Right atrium auricular region (tissue), 2 donors: ENCODE results near the gene PGM3. TPM values are rescaled to one million over a fixed set of nuclear protein-coding genes. Genes with fewer than 3 reads are reported as not detected.

Source experiments
- DNase-seq: peaks from one replicate; pipeline ENCODE4 v3.0.0-alpha.2; 2019; ENCODE audit warnings: low spot score
- H3K27ac ChIP-seq, 2 donors: fragments of 200-600 bp; sonication (generic); 1 replicate in 1 of 2; 2 replicates in 1 of 2; pipeline ENCODE4 v1.5.1; 2016 to 2019
- H3K27me3 ChIP-seq, 2 donors: fragments of 200-600 bp; sonication (generic); one replicate each; pipeline versions ENCODE4 v1.5.1 to v1.6.0; 2017 to 2019
- H3K36me3 ChIP-seq: fragments of 200-600 bp; sonication (generic); one replicate; pipeline ENCODE4 v1.5.1; 2016
- H3K4me1 ChIP-seq, 2 donors: fragments of 200-600 bp; sonication (generic); one replicate each; pipeline versions ENCODE4 v1.5.1 to v1.6.0; 2017 to 2019
- H3K4me3 ChIP-seq, 2 donors: fragments of 200-600 bp; sonication (generic); 1 replicate in 1 of 2; 2 replicates in 1 of 2; pipeline ENCODE4 v1.5.1; 2017 to 2019; ENCODE audit warnings: mild to moderate bottlenecking in 1 of 2, moderate library complexity in 1 of 2
- H3K9me3 ChIP-seq, 2 donors: fragments of 200-600 bp; sonication (generic); one replicate each; pipeline ENCODE4 v1.5.1; 2019
- total RNA-seq, 2 donors: library from RNA; depleted of rRNA; stranded (reverse); fragments of >200 nt; gene quantifications; one replicate each; pipeline ENCODE4 v1.1.0, GENCODE V29; 2016
- TF ChIP-seq, protein P1 (sequence below), 2 donors: fragments of 200-600 bp; sonication (generic); IDR thresholded peaks; one replicate each; pipeline ENCODE4 v1.5.1; 2019; ENCODE audit warnings: antibody characterized with exemption in 2 of 2

Gene PGM3
- total RNA-seq, 2 donors from 2014 or later, result 7.3 to 12.7 TPM

DNA sequence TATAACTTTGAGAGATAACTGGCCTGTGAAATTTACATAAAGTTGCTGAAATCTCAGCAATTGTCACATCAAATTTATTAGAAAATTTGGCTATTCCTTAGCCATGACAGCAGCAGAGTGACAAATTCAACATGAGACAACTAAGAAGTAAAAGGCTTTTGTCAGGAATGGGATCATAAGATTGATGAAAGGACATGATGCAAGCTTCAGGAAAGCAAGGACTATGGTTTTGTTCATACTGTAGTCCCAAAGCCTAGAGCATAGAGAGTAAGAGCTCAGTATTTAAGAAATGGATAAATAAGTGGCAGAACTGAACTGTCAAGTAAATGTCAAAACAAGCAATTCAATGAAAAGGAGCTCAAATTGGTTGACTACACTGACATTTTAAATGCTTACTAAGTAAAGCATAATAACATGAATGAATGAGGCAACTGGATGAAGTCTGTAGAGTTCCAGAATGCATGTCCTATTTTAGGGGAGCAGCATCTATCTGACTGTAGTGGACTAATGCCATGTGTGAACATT, 12.6 kb downstream of the PGM3 start:
- no peak overlapping the region for H3K27ac ChIP-seq
- H3K4me3 ChIP-seq, result no peak overlapping the region
- peaks cover 32% of the 10 kb centered on the region for H3K36me3 ChIP-seq
- H3K4me1 ChIP-seq, result peaks cover 0 to 17% of the 10 kb centered on the region in 2 donors
- H3K27me3 ChIP-seq, result no peaks in the 10 kb centered on the region
- no peaks in the 10 kb centered on the region for H3K9me3 ChIP-seq
- TF ChIP-seq, protein P1, sequence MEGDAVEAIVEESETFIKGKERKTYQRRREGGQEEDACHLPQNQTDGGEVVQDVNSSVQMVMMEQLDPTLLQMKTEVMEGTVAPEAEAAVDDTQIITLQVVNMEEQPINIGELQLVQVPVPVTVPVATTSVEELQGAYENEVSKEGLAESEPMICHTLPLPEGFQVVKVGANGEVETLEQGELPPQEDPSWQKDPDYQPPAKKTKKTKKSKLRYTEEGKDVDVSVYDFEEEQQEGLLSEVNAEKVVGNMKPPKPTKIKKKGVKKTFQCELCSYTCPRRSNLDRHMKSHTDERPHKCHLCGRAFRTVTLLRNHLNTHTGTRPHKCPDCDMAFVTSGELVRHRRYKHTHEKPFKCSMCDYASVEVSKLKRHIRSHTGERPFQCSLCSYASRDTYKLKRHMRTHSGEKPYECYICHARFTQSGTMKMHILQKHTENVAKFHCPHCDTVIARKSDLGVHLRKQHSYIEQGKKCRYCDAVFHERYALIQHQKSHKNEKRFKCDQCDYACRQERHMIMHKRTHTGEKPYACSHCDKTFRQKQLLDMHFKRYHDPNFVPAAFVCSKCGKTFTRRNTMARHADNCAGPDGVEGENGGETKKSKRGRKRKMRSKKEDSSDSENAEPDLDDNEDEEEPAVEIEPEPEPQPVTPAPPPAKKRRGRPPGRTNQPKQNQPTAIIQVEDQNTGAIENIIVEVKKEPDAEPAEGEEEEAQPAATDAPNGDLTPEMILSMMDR (IDR thresholded peaks at IDR 0.05), result no peak
- DNase-seq, result no peak

DNA sequence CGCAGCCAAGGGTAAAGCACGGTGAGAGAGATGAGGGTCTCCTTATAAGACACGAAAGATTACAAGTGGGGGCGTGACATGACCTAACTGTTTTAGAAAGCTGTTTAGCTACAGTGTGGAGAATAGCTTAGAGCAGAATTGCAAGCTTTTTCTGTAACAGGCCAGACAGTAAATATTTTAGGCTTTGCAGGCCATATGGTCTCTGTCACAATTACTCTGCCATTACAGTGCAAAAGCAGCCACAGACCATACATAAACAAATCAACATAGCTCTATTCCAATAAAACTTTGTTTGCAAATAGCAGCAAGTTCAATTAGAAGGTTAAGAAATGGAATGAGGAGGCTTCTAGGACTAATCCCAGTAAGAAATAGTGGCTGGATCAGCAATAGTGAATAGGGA, 16.8 kb downstream of the PGM3 start:
- no peak for DNase-seq
- Histone ChIP-seq H3K9me3 (no peaks in the 10 kb centered on the region), H3K27ac (no peak overlapping the region), H3K4me3 (no peak overlapping the region), H3K4me1 (no peaks in the 10 kb centered on the region), H3K36me3 (peaks cover 49% of the 10 kb centered on the region), H3K27me3 (no peaks in the 10 kb centered on the region)
- TF ChIP-seq, protein P1 (IDR thresholded peaks at IDR 0.05), result no peak

- DNase-seq, result no peak
- Histone ChIP-seq H3K27ac (no peak overlapping the region), H3K4me1 (no peaks in the 10 kb centered on the region), H3K27me3 (no peaks in the 10 kb centered on the region), H3K36me3 (peaks cover 100% of the 10 kb centered on the region), H3K4me3 (no peak overlapping the region), H3K9me3 (no peaks in the 10 kb centered on the region)
- TF ChIP-seq, protein P1 (IDR thresholded peaks at IDR 0.05), result no peak
These were observed 23.6 kb downstream of the PGM3 start for GRCh38 chr6:83169511-83169910.

DNA sequence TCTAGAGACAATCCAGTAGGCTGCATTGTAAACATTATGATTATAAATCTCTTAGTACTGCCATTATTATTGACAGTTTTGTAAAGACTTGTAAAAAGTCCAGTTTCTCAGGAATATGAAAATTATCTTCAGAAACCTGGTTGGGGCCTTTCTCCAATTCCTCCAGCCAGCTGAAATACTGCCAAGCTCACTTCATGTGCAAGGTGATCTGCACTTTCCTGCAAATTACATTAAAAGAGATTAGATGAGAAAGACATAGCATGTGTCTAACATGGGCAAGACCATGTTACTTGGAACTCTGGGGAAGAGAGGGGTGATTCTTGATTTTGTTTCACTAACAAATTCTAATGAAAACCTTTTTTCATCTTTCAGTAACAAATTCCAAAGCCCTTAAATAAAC, 24.0 kb downstream of the PGM3 start:
- TF ChIP-seq, protein P1 (IDR thresholded peaks at IDR 0.05), result no peak
- Histone ChIP-seq H3K9me3 (no peaks in the 10 kb centered on the region), H3K4me1 (no peaks in the 10 kb centered on the region), H3K4me3 (no peak overlapping the region), H3K27ac (no peak overlapping the region), H3K27me3 (no peaks in the 10 kb centered on the region), H3K36me3 (peaks cover 100% of the 10 kb centered on the region)
- DNase-seq, result no peak

DNA sequence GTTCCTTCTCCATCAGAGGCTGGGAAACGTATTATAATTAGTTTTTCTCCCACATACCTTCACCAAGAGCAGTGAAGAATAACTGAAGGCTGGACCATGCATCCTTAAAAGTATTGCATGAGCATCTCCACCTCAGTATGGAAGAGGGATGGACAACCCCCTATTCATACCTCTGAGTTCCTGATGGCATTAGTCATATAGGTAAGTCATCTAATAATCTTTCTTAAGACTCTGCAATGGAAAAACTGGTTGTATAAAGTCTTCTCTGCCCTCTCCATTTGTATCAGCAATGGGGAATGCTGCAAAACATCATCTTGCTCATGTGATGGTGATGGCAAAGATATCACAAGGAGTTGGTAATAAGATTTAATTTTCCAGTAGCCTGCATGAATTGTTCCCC, 24.5 kb downstream of the PGM3 start:
- peaks cover 96% of the 10 kb centered on the region for H3K36me3 ChIP-seq
- DNase-seq, result no peak
- no peak overlapping the region for H3K27ac ChIP-seq
- H3K4me1 ChIP-seq, result no peaks in the 10 kb centered on the region
- H3K9me3 ChIP-seq, result no peaks in the 10 kb centered on the region
- H3K27me3 ChIP-seq, result no peaks in the 10 kb centered on the region
- no peak overlapping the region for H3K4me3 ChIP-seq
- TF ChIP-seq, protein P1 (IDR thresholded peaks at IDR 0.05), result no peak

GRCh38 chr6:83167726-83168278, 25.3 kb downstream of the PGM3 start:
- Histone ChIP-seq H3K9me3 (no peaks in the 10 kb centered on the region), H3K27ac (no peak overlapping the region), H3K4me3 (no peak overlapping the region), H3K36me3 (peaks cover 94% of the 10 kb centered on the region), H3K27me3 (no peaks in the 10 kb centered on the region), H3K4me1 (no peaks in the 10 kb centered on the region)
- TF ChIP-seq, protein P1 (IDR thresholded peaks at IDR 0.05), result no peak
- DNase-seq, result no peak
